Activated CD8-positive, alpha-beta memory T cell treated with anti-CD3 and anti-CD28 coated beads, Interleukin-2, amount 10 ng/mL, durations not matched to agents 7 days and 5 days (primary cell): ENCODE measurements around the gene GAS7. TPM values are rescaled to one million over a fixed set of nuclear protein-coding genes. Genes with fewer than 3 reads are reported as not detected.

ENCODE experiments used
- ATAC-seq: fragments of 150-1000 bp; cut with Tn5 transposase; one replicate; pipeline ENCODE4 v1.10.0; 2021; ENCODE audit warnings: moderate library complexity
- CTCF ChIA-PET: fragments of 350-600 bp; sonication (Branson Sonifier 250); formaldehyde crosslinking; loops from one replicate; lab custom pipeline; 2021; ENCODE audit warnings: antibody characterized with exemption; lab: Charles Lee
- DNase-seq: peaks from one replicate; pipeline ENCODE4 v3.0.0-alpha.2; 2020
- H3K27ac Mint-ChIP-seq: one replicate; pipeline ENCODE4 v1.8.0; 2021; ENCODE audit warnings: mild to moderate bottlenecking, mixed read lengths
- H3K27me3 Mint-ChIP-seq: one replicate; pipeline ENCODE4 v1.8.0; 2021; ENCODE audit warnings: mixed read lengths
- H3K36me3 Mint-ChIP-seq: one replicate; pipeline ENCODE4 v1.8.0; 2021; ENCODE audit warnings: mild to moderate bottlenecking, mixed read lengths
- H3K4me1 Mint-ChIP-seq: one replicate; pipeline ENCODE4 v1.8.0; 2021; ENCODE audit warnings: mixed read lengths
- H3K4me3 Mint-ChIP-seq: one replicate; pipeline ENCODE4 v1.8.0; 2021; ENCODE audit warnings: mild to moderate bottlenecking, moderate library complexity, mixed read lengths
- H3K9me3 Mint-ChIP-seq: one replicate; pipeline ENCODE4 v1.8.0; 2022; ENCODE audit warnings: low read depth, mixed read lengths
- total RNA-seq, 2 experiments: library from RNA; stranded (reverse); gene quantifications; one replicate each; pipeline ENCODE4 v1.2.3, GENCODE V29; 2021

Gene GAS7
- total RNA-seq, 2 experiments from 2014 or later = 0.53 to 2.1 TPM

- H3K27ac Mint-ChIP-seq = no peak overlapping the region
- H3K36me3 Mint-ChIP-seq = no peaks in the 10 kb centered on the region
- H3K4me1 Mint-ChIP-seq = peaks cover 10% of the 10 kb centered on the region
- CTCF ChIA-PET = no interaction called here
- no peaks in the 10 kb centered on the region for H3K9me3 Mint-ChIP-seq
- ATAC-seq = no peak
- no peak overlapping the region for H3K4me3 Mint-ChIP-seq
- H3K27me3 Mint-ChIP-seq = no peaks in the 10 kb centered on the region
- no peak for DNase-seq
Observed at GRCh38 chr17:10173913-10174312, 24.5 kb downstream of the GAS7 start.

- ATAC-seq = no peak
- Mint-ChIP-seq H3K36me3 (no peaks in the 10 kb centered on the region), H3K27me3 (no peaks in the 10 kb centered on the region), H3K27ac (no peak overlapping the region), H3K4me3 (no peak overlapping the region), H3K4me1 (peaks cover 10% of the 10 kb centered on the region), H3K9me3 (no peaks in the 10 kb centered on the region)
- no peak for DNase-seq
- CTCF ChIA-PET = no interaction called here
Observed at GRCh38 chr17:10172778-10173177, 25.6 kb downstream of the GAS7 start.

- Mint-ChIP-seq H3K4me1 (peaks cover 10% of the 10 kb centered on the region), H3K9me3 (no peaks in the 10 kb centered on the region), H3K27me3 (no peaks in the 10 kb centered on the region), H3K4me3 (no peak overlapping the region), H3K36me3 (no peaks in the 10 kb centered on the region), H3K27ac (peak overlapping the region; percentile 14)
- DNase-seq = no peak
- CTCF ChIA-PET = no interaction called here
- ATAC-seq = no peak
Observed at GRCh38 chr17:10172241-10172741, 26.1 kb downstream of the GAS7 start.

- Mint-ChIP-seq H3K4me1 (peaks cover 10% of the 10 kb centered on the region), H3K4me3 (no peak overlapping the region), H3K9me3 (no peaks in the 10 kb centered on the region), H3K27me3 (no peaks in the 10 kb centered on the region), H3K36me3 (no peaks in the 10 kb centered on the region), H3K27ac (no peak overlapping the region)
- no peak for ATAC-seq
- no peak for DNase-seq
- CTCF ChIA-PET = no interaction called here
Observed at GRCh38 chr17:10171581-10171981, 26.8 kb downstream of the GAS7 start.

- DNase-seq (no peak), ATAC-seq (no peak)
- Mint-ChIP-seq H3K4me1 (peaks cover 10% of the 10 kb centered on the region), H3K4me3 (no peak overlapping the region), H3K27ac (no peak overlapping the region), H3K36me3 (no peaks in the 10 kb centered on the region), H3K9me3 (no peaks in the 10 kb centered on the region), H3K27me3 (no peaks in the 10 kb centered on the region)
- CTCF ChIA-PET = no interaction called here
Observed at GRCh38 chr17:10171122-10171571, 27.3 kb downstream of the GAS7 start.

GRCh38 chr17:10170233-10170632 lies 28.2 kb downstream of the GAS7 start:
- DNase-seq = no peak
- H3K27me3 Mint-ChIP-seq = no peaks in the 10 kb centered on the region
- no peak overlapping the region for H3K27ac Mint-ChIP-seq
- no peaks in the 10 kb centered on the region for H3K36me3 Mint-ChIP-seq
- CTCF ChIA-PET = no interaction called here
- H3K4me3 Mint-ChIP-seq = no peak overlapping the region
- H3K9me3 Mint-ChIP-seq = no peaks in the 10 kb centered on the region
- H3K4me1 Mint-ChIP-seq = peaks cover 10% of the 10 kb centered on the region
- ATAC-seq = no peak

GRCh38 chr17:10169290-10169689 lies 29.1 kb downstream of the GAS7 start:
- Mint-ChIP-seq H3K9me3 (no peaks in the 10 kb centered on the region), H3K36me3 (no peaks in the 10 kb centered on the region), H3K4me3 (no peak overlapping the region), H3K27ac (no peak overlapping the region), H3K4me1 (peaks cover 10% of the 10 kb centered on the region), H3K27me3 (no peaks in the 10 kb centered on the region)
- CTCF ChIA-PET = no interaction called here
- no peak for ATAC-seq
- DNase-seq = no peak

GRCh38 chr17:10166176-10166935 lies 32.0 kb downstream of the GAS7 start:
- DNase-seq (no peak), ATAC-seq (no peak)
- no peaks in the 10 kb centered on the region for H3K36me3 Mint-ChIP-seq
- H3K27ac Mint-ChIP-seq = no peak overlapping the region
- H3K27me3 Mint-ChIP-seq = peaks cover 2% of the 10 kb centered on the region
- peaks cover under 1% of the 10 kb centered on the region for H3K4me1 Mint-ChIP-seq
- CTCF ChIA-PET = no interaction called here
- no peaks in the 10 kb centered on the region for H3K9me3 Mint-ChIP-seq
- no peak overlapping the region for H3K4me3 Mint-ChIP-seq

- Mint-ChIP-seq H3K9me3 (peaks cover 2% of the 10 kb centered on the region), H3K4me1 (peaks cover 6% of the 10 kb centered on the region), H3K27me3 (peaks cover 2% of the 10 kb centered on the region), H3K4me3 (no peak overlapping the region), H3K36me3 (peaks cover 1% of the 10 kb centered on the region), H3K27ac (no peak overlapping the region)
- CTCF ChIA-PET = no interaction called here
- ATAC-seq = no peak
- no peak for DNase-seq
Observed at GRCh38 chr17:10162096-10162495, 36.3 kb downstream of the GAS7 start.

GRCh38 chr17:10161386-10161785 lies 37.0 kb downstream of the GAS7 start:
- Mint-ChIP-seq H3K9me3 (peaks cover 2% of the 10 kb centered on the region), H3K27me3 (peaks cover 2% of the 10 kb centered on the region), H3K4me1 (peaks cover 12% of the 10 kb centered on the region), H3K27ac (no peak overlapping the region), H3K36me3 (peaks cover 1% of the 10 kb centered on the region), H3K4me3 (no peak overlapping the region)
- ATAC-seq (no peak), DNase-seq (no peak)
- CTCF ChIA-PET = no interaction called here

- peaks cover 2% of the 10 kb centered on the region for H3K9me3 Mint-ChIP-seq
- no peak overlapping the region for H3K27ac Mint-ChIP-seq
- peak; percentile 42 for ATAC-seq
- H3K36me3 Mint-ChIP-seq = peaks cover 1% of the 10 kb centered on the region
- CTCF ChIA-PET = no interaction called here
- no peaks in the 10 kb centered on the region for H3K27me3 Mint-ChIP-seq
- peak; percentile 58 for DNase-seq
- H3K4me1 Mint-ChIP-seq = peaks cover 12% of the 10 kb centered on the region
- H3K4me3 Mint-ChIP-seq = no peak overlapping the region
Observed at GRCh38 chr17:10156948-10157607, 41.3 kb downstream of the GAS7 start.

- no peak for DNase-seq
- H3K36me3 Mint-ChIP-seq = peaks cover 1% of the 10 kb centered on the region
- peaks cover 2% of the 10 kb centered on the region for H3K9me3 Mint-ChIP-seq
- no peaks in the 10 kb centered on the region for H3K27me3 Mint-ChIP-seq
- H3K4me3 Mint-ChIP-seq = no peak overlapping the region
- H3K27ac Mint-ChIP-seq = no peak overlapping the region
- H3K4me1 Mint-ChIP-seq = peaks cover 12% of the 10 kb centered on the region
- ATAC-seq = no peak
- CTCF ChIA-PET = no interaction called here
Observed at GRCh38 chr17:10156599-10156947, 41.8 kb downstream of the GAS7 start.

GRCh38 chr17:10156077-10156435 lies 42.4 kb downstream of the GAS7 start:
- CTCF ChIA-PET = no interaction called here
- DNase-seq (no peak), ATAC-seq (no peak)
- H3K27ac Mint-ChIP-seq = no peak overlapping the region
- H3K9me3 Mint-ChIP-seq = peaks cover 2% of the 10 kb centered on the region
- peaks cover 1% of the 10 kb centered on the region for H3K36me3 Mint-ChIP-seq
- H3K4me1 Mint-ChIP-seq = peaks cover 12% of the 10 kb centered on the region
- no peak overlapping the region for H3K4me3 Mint-ChIP-seq
- no peaks in the 10 kb centered on the region for H3K27me3 Mint-ChIP-seq
